Measurements from ENCODE around the gene C6orf120.
"Not testable (repeated sequence)": the region's sequence is repeated elsewhere in the genome, so short reads cannot be mapped to it uniquely, and the experiment has no call there.

C6orf120 gene

DNA sequence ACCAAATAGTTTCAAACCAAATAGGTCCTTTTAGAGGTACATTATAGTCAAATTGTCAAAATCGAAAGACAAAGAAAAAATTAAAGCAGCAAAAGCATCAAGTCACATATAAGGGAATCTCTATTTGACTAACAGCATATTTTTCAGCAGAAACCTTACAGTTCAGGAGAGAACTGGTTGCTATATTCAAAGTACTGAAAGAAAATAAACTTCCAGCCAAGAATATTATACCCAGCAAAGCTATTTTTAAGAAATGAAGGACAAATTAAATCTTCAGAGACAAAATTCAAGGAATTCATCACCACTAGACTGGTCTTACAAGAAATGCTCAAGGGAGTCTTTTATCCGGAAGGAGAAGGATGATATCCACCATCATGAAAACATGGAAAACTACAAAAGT lies 16.1 kb upstream of the C6orf120 start:
- DNase-seq = no peak

DNA sequence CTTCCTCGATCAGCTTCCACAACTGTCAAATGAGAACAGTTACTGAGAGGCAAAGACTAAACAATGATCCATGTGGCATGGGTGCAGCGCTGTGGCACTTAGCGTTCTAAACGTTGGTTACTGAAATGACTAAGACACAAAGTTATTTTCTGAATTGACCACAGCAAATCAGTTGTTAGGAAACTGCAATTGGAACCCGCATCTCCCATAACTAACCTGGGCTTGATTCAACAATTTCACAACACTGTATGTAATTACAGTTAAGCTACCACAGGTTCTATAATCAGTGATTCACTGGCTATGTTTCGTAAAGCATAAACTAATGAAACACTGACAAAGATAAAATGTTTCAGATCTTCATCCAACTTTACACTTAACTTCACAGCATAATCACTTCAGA lies 12.6 kb upstream of the C6orf120 start:
- DNase-seq = no peak

DNA sequence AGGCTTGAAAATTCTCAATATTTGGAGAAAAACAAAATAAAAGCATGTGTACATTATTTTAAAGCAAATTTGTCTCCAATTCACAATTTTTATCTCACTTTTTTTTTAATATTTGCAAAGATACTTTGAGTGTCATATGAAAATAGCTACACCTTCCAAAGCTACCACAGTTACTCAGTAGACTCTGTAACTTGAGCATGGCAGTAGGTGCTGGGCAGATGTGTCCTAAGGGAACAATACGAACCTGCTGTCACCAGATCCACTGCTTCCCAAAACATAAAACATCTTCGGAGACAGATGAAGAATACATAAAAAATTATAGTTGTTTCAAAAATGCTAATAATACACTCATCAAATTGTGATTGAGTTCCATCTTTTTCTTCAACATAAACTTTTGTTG lies 10.7 kb upstream of the C6orf120 start:
- no peak for DNase-seq

DNA sequence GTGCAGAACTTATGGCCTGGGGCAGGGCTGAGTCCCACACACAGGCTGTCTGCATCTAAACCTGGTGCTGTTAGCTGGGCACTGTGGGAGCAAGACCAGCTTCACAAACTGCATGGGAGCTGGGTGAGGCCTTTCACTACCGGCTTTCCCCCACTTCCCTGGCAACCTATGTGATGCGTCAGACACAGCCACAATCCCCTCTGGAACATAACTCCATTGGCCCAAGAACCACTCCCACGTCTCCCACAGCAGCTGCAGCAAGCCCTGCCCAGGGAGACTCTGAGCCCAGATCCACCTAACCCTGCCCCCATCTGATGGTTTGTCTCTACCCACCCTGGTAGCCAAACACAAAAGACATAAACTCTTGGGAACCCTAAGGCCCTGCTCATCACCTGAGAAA lies 9.4 kb upstream of the C6orf120 start:
- DNase-seq = no peak

DNA sequence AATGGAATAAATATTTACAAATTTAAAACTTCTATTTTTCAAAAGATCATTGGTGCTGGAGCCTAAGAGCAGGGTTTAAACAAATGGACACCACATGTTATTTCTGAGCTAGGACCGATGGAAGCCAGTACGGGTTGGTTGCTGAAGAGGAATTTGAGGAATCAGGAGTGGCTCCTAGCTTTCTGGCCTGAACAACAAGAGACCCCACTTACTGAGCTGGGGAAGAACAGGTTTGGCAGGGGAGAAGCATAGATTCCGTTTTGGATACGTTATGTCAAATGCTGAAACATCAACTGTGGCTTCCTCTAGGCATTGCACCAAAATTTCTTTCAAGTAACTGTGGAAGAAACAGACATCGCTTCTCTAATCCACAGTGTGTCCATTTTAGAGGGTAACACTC lies 6.8 kb upstream of the C6orf120 start:
- no peak for DNase-seq

DNA sequence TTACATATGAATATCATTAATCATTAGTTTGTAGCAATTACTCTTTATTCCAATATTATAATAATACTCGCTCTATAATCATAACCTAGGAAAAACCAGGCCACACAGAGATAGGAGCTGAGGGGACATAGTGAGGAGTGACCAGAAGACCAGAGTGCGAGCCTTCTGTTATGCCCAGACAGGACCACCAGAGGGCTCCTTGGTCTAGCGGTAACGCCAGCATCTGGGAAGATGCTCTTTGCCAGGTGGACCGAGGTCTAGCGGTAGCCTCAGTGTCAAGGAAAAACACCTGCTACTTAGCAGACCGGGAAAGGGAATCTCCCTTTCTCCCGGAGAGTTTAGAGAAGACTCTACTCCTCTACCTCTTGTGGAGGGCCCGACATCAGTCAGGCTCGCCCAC lies 4.8 kb upstream of the C6orf120 start:
- DNase-seq = not testable (repeated sequence)

DNA sequence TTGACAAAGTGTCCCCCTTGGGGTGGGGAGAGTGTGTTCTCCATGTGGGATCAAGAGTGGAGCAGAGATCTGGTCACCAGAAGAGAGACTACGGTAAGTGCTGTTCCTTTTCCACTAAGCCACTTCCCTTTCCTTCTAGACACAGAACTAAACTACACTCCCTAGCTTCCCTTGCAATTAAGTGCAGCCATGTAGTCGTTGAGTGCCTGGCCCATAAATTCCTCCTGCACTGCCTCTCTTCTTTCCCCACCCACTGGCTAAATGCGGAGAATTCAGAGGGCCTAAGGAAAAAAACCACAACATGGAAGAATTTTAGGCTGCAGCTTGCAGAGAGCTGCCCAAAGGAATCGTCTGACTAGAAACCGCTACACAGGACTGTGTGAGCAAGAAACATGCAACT lies 1.6 kb upstream of the C6orf120 start:
- no peak for DNase-seq

DNA sequence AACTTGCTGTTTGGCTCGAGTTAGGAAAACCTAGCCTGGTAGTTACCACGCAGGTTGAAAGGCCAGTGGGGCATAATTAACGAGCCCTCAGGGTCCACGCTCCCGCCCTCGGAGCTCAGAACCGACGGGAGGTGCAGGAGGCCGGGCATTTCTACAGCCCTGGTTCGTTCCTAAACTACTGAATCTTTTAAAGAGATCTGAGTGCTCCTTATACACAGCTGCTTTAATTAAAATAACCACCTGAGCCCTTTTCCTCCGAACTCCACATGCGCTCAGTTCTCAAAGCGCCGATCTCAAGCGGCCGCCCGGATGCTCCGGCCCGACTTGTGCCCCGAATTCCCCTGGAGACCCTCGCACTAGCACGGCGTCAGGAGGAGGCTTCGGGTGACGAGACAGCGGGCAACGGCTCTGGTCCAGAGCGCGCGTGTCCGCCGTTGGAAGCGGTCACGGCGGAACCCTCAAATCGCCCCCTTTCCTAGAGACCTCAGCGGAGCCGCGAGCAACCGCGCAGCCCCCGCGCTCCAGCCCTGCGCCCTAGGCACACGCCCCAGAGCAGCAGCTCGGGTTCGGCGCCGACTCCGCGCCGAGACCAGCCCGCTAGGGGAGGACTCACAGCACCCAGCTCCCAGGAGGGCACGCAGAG lies 494 bp upstream of the C6orf120 start:
- no peak for DNase-seq

DNA sequence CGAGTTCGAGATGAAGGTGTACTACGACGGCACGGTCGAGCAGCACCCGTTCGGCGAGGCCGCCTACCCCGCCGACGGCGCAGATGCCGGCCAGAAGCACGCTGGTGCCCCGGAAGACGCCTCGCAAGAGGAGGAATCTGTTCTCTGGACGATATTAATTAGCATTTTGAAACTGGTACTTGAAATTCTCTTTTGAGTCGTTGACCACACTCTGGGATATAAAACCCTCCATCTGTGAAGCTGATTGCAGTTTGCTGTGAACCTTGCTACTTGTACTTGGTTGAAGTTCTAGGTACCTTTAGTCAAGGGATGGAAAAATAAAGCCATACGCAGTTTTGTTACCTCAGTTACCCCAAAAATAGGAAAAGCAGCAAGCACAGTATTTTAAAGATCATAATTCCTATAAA lies 917 bp downstream of the C6orf120 start:
- no peak for DNase-seq

DNA sequence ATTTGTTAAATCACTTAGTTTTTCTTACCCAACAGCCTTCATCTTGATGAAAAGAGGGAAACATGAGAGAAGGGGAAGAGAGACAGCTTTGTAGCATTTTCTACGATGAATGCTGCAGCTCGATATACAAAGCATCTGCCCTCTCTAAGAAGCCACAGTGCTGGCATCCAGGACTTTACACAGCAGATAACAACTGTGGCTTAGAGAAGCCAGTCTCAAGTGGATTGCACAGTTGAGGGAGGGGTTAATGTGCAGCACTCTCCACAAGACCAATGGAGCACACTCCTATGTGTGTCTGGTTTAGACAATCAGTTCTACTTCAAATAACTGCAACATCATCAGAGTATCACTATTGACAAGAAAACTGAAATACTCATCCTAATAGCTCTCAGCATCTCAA lies 5.8 kb downstream of the C6orf120 start:
- DNase-seq = no peak

DNA sequence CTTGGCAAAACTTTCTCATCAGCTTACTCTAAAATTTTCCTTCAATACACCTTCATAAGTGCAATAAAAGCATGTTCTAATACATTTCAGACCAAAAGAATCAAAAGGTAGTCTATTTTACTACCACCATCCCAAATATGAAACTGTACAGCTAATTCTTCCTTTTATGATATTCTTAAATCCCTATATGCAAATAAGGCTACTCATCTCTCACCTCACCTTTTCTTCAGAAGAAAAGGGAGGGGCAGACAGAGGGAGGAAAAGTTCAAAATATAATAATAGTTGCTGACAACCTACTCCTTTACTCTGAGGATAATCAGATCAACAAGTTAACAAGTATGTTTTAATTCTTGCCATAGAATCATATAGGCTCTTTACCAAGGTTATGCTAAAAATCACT lies 7.4 kb downstream of the C6orf120 start:
- DNase-seq = no peak

DNA sequence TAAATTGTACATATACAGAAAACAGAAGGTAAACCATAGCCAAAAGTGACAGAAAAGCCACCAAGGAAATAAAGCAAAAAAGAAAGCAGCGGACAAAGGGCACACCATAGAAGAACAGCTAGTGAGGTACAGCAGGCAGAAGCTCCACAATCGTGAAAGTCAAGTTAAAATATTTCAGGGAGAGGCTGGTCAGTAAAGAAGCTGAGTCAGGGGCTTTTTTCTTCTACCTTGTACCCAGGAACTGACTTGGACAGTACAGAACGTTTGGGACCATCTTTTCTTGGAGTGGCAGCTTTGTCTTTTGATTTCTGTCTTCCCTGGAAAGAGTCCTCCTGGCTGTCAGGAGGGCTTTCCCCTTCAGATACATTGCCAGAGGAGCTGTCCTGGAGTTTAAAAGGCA lies 8.1 kb downstream of the C6orf120 start:
- no peak for DNase-seq

DNA sequence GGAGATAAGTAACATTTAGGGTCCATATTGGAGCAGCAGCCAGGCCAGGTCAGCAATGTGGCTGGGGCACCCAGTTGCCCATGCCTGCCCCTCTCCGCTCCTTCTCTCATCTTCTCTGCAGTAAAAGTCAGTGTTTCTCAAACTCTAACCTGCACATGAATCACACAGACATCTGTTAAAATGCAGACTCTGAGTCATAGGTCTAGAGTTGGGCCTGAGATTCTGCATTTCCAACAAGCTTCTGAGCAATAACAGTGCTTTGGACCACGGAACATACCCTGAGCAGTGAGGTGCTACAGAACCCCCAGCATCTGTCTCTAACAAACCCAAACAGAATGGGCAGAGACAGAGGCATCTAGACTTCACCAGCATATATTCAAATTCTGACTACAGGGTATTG lies 12.3 kb downstream of the C6orf120 start:
- DNase-seq = no peak

DNA sequence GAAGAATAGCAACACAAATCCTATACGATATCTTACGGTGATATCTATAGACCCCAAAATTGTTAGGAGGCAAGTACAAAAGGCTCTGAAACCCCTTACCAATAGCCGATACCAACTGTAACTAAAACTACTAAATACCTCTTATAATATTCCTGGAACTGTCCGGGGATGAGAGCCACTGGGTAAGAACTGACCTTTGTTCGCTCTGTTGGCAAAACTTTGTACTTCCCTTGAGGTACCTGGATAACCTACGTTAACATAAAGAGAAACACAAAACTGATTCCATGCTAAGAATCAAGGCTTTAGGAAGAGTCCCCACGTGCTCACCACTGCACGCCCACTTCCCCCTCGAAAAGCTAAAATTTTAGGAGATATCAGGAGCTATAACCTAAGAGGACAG lies 12.7 kb downstream of the C6orf120 start:
- DNase-seq = no peak

DNA sequence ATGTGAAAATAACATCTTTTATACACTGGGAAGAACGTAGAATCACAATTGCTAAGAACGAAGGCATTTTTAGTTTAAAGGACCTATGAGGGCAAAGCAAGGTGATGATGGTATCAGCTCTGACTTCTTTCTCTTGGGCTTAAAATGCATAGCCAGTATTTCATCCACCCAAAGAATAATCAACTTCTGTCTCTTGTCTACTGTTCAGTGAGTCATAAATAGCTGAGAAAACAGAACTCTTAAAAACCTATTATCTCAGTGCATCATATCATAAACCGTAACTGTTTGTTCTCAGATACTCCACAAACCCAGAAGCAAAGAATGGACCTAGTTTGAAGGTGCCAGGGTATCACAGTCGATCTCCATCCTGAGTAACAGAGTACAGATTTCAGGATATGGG lies 17.2 kb downstream of the C6orf120 start:
- no peak for DNase-seq

DNA sequence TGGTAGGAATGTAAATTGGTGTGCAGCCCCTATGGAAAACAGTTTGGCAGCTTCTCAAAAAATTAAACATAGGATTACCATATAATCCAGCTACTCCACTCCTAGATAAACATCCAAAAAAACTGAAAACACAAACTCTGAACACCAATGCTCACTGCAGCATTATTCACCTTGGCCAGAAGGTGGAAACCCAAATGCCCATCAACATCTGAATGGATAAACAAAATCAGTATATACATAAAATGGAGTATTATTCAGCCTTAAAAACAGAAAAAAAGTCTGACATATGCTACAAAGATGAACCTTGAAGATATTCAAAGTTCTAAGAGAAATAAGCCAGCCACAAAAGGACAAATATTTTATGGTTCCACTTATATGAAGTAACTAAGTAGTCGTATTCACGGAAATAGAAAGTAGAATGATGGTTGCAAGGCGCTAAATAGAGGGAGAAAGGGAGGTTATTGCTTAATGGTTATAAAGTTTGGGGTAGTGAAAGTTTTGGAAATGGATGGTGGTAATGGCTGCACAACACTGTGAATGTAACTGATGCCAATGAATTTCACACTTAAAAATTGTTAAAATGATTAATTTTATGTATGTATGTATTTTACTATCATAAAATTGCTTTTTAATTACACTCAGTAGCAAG lies 18.4 kb downstream of the C6orf120 start:
- no peak for DNase-seq

DNA sequence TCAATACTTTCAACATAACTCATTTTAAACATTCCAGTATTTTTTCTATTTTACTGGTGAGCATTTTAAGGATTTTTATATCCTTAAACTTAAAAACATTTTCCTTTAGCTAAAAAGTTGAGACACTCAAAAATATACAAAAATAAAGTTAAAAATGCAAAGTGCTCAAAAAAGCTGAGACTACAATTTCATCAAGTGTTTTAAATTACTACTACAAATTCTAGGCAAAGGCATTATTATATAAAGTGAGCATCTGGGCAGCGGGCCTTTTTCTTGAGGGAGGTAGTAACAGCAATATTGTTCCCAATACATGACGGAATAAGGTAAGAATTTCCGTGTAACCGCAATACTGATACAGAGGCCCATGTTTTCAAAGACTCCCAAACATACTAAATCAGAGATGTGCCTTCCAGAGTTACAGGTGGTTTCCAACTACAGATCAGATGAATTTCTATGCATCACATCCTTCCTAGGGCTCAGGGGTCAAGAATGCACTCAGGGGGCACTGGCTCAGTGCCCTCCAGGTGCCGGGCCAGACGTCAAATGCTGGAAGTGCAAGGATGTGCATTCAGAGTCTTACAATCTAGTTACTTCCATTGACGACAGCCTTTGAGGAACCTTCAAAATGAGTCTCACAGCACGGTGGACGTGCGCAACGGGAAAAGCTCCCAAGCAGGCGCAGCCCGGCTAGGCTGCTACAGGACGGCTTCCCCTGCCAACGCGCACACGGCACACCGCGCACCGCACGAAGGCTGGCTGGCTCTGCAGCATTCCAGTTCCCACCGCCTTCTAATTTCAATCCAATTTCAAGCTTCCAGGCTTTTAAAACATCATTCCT lies 20.7 kb downstream of the C6orf120 start:
- DNase-seq = no peak

DNA sequence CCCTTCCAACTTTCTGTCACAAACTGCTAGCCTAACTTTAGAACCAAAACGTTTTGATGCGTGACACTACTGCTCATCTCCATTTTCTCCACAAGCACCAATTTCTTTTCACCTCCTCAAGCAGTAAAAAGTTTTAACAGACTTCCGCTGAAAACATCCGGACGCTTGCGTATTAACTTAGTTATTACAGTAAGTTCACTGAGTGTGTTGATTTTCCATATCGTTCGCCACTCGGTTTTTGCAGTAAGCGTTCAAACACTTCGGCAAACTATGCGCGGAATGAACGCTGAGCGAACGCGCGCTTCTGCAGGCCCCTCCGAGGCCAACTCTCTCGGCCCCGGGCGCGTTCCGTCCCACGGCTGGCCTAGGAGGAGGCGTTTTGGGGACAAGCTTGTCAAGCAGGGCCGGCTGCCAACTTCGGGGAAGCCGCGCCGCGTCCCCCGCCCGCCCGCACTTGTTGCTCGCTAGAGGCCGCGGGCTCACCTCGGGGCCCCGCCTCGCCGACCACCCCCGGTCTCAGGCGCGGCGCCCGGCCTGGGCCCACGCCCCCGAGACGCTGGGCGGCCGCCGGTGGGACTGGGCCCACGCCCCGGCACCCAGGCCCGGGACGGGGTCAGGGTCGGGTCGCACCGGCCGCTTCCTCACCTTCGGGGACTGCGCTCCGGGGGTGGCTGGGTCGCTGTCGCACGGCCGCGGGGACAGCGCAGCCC lies 21.4 kb downstream of the C6orf120 start:
- peak in 1 of 2 experiments; percentile 6 for DNase-seq

DNA sequence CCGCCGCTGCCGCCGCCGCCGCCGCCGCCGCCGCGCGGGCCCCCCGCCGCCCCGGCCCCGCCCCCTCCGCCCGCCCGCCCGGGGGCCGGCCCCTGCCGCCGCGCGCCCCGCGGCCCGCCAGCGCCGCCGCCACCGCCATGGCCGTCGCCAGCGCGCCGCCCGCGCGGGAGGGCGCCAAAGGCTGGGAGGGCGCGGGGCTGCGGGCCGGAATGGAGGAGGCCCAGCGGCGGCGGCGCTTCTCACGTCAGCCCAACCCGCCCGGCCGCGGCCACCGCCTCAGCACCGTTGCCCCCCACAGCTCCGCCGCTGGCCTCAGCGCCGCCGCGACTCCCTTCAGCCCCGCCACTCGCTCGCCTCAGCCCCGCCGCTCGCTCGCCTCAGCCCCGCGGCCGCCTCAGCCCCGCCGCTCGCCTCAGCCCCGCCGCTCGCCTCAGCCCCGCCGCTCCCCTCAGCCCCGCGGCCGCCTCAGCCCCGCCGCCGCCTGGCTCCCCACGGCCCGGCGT lies 22.1 kb downstream of the C6orf120 start:
- peak in 1 of 2 experiments; percentile 29 for DNase-seq

DNA sequence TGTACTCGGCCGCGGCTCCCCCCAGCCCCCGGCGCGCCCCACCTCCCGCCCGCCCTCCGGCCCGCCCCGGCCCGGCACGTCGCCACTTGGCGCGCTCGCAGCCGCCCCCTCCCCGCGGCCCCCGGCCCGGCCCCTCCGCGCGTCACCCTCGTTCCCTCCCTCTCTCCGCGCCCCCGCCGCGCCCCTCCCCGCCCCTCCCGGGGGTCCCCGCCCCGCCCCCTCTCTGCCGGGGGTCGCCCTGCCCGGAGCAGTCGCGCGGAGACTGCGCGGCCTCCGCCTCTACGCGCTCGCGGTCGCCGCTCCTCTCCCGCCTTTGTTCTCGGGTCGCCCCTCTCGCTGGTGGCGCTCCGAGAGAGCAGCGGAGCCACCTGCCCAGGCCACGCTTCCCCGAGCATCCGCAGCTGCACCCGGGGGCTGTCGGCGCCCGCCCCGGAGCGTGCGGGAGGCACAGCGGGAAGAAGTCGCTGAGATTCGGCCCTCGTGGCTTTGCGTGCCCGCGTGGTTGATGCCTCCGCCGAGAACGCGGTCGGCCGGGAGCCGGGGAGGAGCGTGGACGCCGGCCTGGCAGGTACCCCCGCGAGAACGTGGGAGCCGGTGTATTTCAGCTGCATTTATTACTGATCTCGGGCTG lies 22.7 kb downstream of the C6orf120 start, which contains the start of gene PHF10:
Gene PHF10 (minus strand): TSS at position 7 of the 631 bp plus-strand sequence. CDS start 569 bp downstream, outside the sequence.
- DNase-seq = peak; percentile 53 to 67

DNA sequence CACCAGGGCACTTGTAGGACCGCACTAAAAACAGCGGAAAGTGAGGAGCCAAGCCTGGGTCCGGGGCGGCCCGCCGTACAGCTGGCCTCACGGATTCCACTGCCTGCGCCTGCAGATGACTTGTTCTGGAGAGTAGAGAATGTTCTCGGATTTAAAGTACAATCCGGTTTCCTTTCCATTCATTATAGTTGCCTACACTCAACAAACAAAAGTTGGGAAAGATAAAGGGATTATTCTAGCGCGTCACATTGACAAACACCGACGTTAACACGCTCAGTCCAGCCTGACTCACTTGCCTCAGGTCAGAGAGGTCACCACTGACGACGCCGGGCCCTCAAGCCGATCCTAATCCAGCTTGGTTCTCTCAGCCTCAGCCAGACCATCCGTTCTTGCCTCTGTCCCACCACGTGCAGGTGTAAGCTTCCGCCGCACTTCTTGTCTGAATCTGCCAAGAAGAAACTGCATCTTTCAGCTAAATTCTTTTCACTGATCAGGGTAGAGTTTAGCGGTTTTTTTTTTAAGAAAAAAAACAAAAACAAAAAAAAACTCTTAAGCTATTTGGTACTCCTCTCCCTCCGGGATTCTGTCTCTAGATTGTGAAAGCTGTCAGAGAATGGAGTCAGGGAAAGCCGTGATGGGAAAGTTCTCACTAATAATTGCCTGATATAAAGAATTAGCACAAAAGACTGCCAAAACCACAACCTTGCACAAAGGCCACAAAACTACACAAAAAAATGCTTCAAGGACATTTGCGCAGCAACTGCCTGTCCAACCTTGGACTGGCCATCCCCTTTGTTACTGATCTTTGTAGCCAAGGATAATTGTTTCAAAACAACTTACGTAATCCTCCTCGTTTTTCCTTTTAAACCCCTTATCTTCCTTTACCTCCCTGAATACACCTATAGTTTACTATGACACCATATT lies 23.5 kb downstream of the C6orf120 start:
- no peak for DNase-seq

DNA sequence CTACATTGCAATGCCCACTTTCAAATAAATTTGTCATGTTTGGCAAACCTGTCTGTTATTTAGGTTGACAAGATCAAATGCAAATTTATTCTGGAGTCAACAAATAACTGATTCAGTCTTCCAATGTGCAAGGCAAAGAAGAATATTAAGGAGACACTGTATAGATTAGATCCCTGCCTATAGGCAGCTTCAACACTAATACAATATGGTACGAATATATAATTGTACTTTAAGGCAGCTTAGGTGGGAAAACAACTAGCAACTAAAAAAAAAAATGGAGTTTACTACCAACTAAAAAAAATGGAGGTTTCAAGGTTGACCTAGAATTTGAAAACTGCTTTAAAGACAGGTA lies 24.1 kb downstream of the C6orf120 start:
- DNase-seq = no peak

Measured in NCI-H1930 (cell line).